Lung (tissue), 12 donors: Measurements from ENCODE around the gene RCE1. TPM values are rescaled to one million over a fixed set of nuclear protein-coding genes. Genes with fewer than 3 reads are reported as not detected.

Experiments used
- ATAC-seq: fragments of 200-7000 bp; cut with Tn5 transposase; one replicate; pipeline ENCODE4 v1.9.1; 2020; ENCODE audit warnings: moderate number of reproducible peaks; ENCODE audit not compliant: insufficient read depth, low FRiP score
- DNase-seq, 3 donors: peaks; one replicate each; pipeline ENCODE4 v3.0.0-alpha.2; 2013 to 2017
- H3K27ac ChIP-seq, 2 donors: one replicate each; pipeline ENCODE4 v1.5.1; 2013; ENCODE audit warnings: mild to moderate bottlenecking in 2 of 2, moderate library complexity in 2 of 2, control low read depth in 1 of 2, inconsistent platforms in 1 of 2, low read depth in 1 of 2, low read length in 1 of 2
- H3K27me3 ChIP-seq, 3 donors: one replicate each; pipeline ENCODE4 v1.5.1; 2013; ENCODE audit warnings: low read length in 2 of 3; ENCODE audit not compliant: control insufficient read depth in 3 of 3, insufficient read depth in 3 of 3
- H3K36me3 ChIP-seq, 4 donors: one replicate each; pipeline ENCODE4 v1.5.1; 2013; ENCODE audit warnings: low read length in 4 of 4, mild to moderate bottlenecking in 1 of 4, moderate library complexity in 1 of 4; ENCODE audit not compliant: control insufficient read depth in 4 of 4, insufficient read depth in 4 of 4
- H3K4me1 ChIP-seq, 5 donors: one replicate each; pipeline ENCODE4 v1.5.1; 2013; ENCODE audit warnings: low read length in 5 of 5, mild to moderate bottlenecking in 2 of 5, moderate library complexity in 1 of 5; ENCODE audit not compliant: control insufficient read depth in 5 of 5, insufficient read depth in 5 of 5
- H3K4me3 ChIP-seq: one replicate; pipeline ENCODE4 v1.5.1; 2013; ENCODE audit warnings: mild to moderate bottlenecking, control low read depth, moderate library complexity
- H3K9ac ChIP-seq, 2 donors: one replicate each; pipeline ENCODE4 v1.5.1; 2013; ENCODE audit warnings: low read length in 2 of 2, control low read depth in 1 of 2; ENCODE audit not compliant: insufficient read depth in 1 of 2
- H3K9me3 ChIP-seq, 4 donors: one replicate each; pipeline ENCODE4 v1.5.1; 2013; ENCODE audit warnings: low read length in 3 of 4, mild to moderate bottlenecking in 1 of 4, moderate library complexity in 1 of 4; ENCODE audit not compliant: control insufficient read depth in 4 of 4, insufficient read depth in 3 of 4
- CTCF ChIP-seq: IDR thresholded peaks from 2 replicates; pipeline ENCODE4 v1.5.1; 2012; ENCODE audit warnings: mild to moderate bottlenecking; ENCODE audit errors: control extremely low read depth, extremely low read depth
- WGBS, 2 donors: extraction: QIAGEN DNeasy Blood & Tissue Kit; methylation state at CpG; one replicate each; pipeline ENCODE4 v1.1.7; 2013; 5-methylcytosine and 5-hydroxymethylcytosine counted together
- polyA plus RNA-seq, 2 donors: library from polyadenylated mRNA; stranded (reverse); fragments of 200-250 nt; gene quantifications; one replicate each; pipeline ENCODE4 v1.2.1, GENCODE V29; 2013
- total RNA-seq, 2 donors: library from RNA; depleted of rRNA in 1 of 2; stranded (reverse); fragments of >200 nt in 1 of 2; gene quantifications; one replicate each; pipeline ENCODE4 v1.2.1, GENCODE V29; 2014 to 2021
- donor health status: control.
- donor health status: control.
- donor health status: Bipolar disorder and iron deficiency.
- donor health status: healthy.
- donor health status: DM: yes; HTN: yes; CAD: no.

Gene RCE1
- total and polyA plus RNA-seq, 4 donors = 8.7 to 24.0 (median 21.2) TPM

- no peak for ATAC-seq
- Histone ChIP-seq H3K9ac (no peak overlapping the region), H3K27me3 (no peaks in the 10 kb centered on the region), H3K36me3 (no peaks in the 10 kb centered on the region), H3K4me1 (peaks cover 0 to 34% (median 6%) of the 10 kb centered on the region in 5 donors), H3K9me3 (no peaks in the 10 kb centered on the region), H3K4me3 (no peak overlapping the region), H3K27ac (no peak overlapping the region)
- DNase-seq = no peak
- no peak for TF ChIP-seq CTCF
- WGBS, 2 donors = 79 to 82% methylated on average over 15 of the region's 15 CpGs
Observed at GRCh38 chr11:66886671-66887221, 43.5 kb downstream of the RCE1 start.

- no peak for TF ChIP-seq CTCF
- Histone ChIP-seq H3K36me3 (no peaks in the 10 kb centered on the region), H3K27me3 (no peaks in the 10 kb centered on the region), H3K4me1 (peaks cover 0 to 26% (median 6%) of the 10 kb centered on the region in 5 donors), H3K9me3 (no peaks in the 10 kb centered on the region), H3K27ac (no peak overlapping the region), H3K4me3 (no peak overlapping the region), H3K9ac (no peak overlapping the region)
- 83 to 86% methylated on average over 11 of the region's 11 CpGs for WGBS, 2 donors
- DNase-seq (peak; percentile 82 to 95 (median 88)), ATAC-seq (no peak)
Observed at GRCh38 chr11:66887526-66887925, 44.3 kb downstream of the RCE1 start.

DNA sequence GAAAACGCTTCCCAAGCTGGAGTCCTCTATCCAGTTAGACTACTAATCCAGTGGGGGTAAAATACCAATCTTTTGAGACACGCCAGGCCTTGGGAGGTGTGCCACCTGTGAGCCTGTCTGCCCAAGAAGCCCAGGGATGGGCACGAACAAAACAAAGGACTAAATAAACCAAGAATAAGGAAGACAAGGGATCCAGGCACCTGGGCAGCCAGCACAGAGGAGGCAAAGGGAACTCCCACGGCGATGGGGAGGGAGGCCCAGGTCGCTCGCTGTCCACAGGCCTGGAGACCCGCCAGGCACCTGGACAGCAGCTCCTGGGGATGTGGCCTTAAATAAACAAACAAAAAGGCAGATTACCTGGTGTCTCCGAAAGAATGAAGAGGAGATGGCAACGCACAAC is 45.0 kb downstream of the RCE1 start:
- no peak for TF ChIP-seq CTCF
- Histone ChIP-seq H3K4me1 (peaks cover 0 to 20% (median 6%) of the 10 kb centered on the region in 5 donors), H3K9me3 (no peaks in the 10 kb centered on the region), H3K27me3 (no peaks in the 10 kb centered on the region), H3K9ac (no peak overlapping the region), H3K4me3 (no peak overlapping the region), H3K27ac (no peak overlapping the region), H3K36me3 (no peaks in the 10 kb centered on the region)
- no peak for DNase-seq
- WGBS, 2 donors = 93 to 95% methylated on average over 10 of the region's 10 CpGs
- no peak for ATAC-seq

- DNase-seq (no peak), ATAC-seq (no peak)
- Histone ChIP-seq H3K4me1 (peaks cover 0 to 20% (median 6%) of the 10 kb centered on the region in 5 donors), H3K36me3 (no peaks in the 10 kb centered on the region), H3K4me3 (no peak overlapping the region), H3K9me3 (no peaks in the 10 kb centered on the region), H3K9ac (no peak overlapping the region), H3K27me3 (no peaks in the 10 kb centered on the region), H3K27ac (no peak overlapping the region)
- no peak for TF ChIP-seq CTCF
- 84 to 85% methylated on average over 8 of the region's 8 CpGs for WGBS, 2 donors
Observed at GRCh38 chr11:66889960-66890359, 46.7 kb downstream of the RCE1 start.
